Activated naive CD4-positive, alpha-beta T cell treated with anti-CD3 and anti-CD28 coated beads, Interleukin-2, amount 50 U/mL, for 72 hours (primary cell): ENCODE results near the gene NXT1. TPM values are rescaled to one million over a fixed set of nuclear protein-coding genes. Genes with fewer than 3 reads are reported as not detected.

Experiments
- ATAC-seq, 2 donors: fragments of 150-1000 bp; cut with Tn5 transposase; 2 replicates each; pipeline ENCODE4 v1.10.0; 2021; ENCODE audit warnings: mild to moderate bottlenecking in 2 of 2, moderate library complexity in 2 of 2
- DNase-seq, 2 donors: peaks; one replicate each; pipeline ENCODE4 v3.0.0; 2021 to 2022; ENCODE audit warnings: low spot score in 2 of 2
- H3K27ac Mint-ChIP-seq, 2 donors: one replicate each; pipeline ENCODE4 v1.8.0; 2022; ENCODE audit warnings: mild to moderate bottlenecking in 2 of 2, mixed read lengths in 2 of 2
- H3K36me3 Mint-ChIP-seq, 2 donors: one replicate each; pipeline ENCODE4 v1.8.0; 2022; ENCODE audit warnings: mixed read lengths in 2 of 2
- H3K9me3 Mint-ChIP-seq, 2 donors: one replicate each; pipeline ENCODE4 v1.8.0; 2022; ENCODE audit warnings: mixed read lengths in 2 of 2
- total RNA-seq, 2 donors: library from RNA; stranded (reverse); gene quantifications; one replicate each; pipeline ENCODE4 v1.2.3, GENCODE V29; 2022

Gene NXT1
- total RNA-seq, 2 donors from 2014 or later = 37.0 to 45.9 TPM

GRCh38 chr20:23391707-23392310 lies 41.2 kb downstream of the NXT1 start:
- Mint-ChIP-seq H3K27ac (no peak overlapping the region), H3K9me3 (no peaks in the 10 kb centered on the region), H3K36me3 (peaks cover 16 to 30% of the 10 kb centered on the region in 2 donors)
- DNase-seq (no peak), ATAC-seq (no peak)

- Mint-ChIP-seq H3K9me3 (no peaks in the 10 kb centered on the region), H3K36me3 (peaks cover 19 to 22% of the 10 kb centered on the region in 2 donors), H3K27ac (no peak overlapping the region)
- ATAC-seq (peak in 1 of 2 donors; percentile 48), DNase-seq (no peak)
Observed at GRCh38 chr20:23393996-23394775, 43.6 kb downstream of the NXT1 start.

GRCh38 chr20:23396950-23397627 lies 46.5 kb downstream of the NXT1 start:
- DNase-seq = no peak
- no peaks in the 10 kb centered on the region for H3K9me3 Mint-ChIP-seq

DNA sequence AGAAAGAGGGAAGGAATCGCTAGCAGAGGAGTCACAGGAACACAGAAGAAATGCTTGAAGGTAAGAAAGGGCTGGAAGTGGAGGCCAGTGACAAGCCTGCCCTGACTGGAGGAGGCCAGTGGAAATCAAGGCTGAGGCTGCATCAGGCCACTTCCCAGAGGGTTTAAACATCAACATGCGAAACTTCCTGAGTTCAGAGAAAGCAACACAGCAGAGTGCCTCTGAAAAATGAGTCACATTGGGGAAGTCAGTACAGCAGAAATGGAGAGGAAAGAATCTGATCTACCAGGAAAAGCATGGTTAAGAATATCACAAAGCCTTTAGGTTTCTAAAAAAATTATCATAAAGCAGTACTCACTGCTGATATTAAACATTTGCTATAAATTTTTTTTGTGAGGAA lies 47.4 kb downstream of the NXT1 start:
- DNase-seq = no peak
- H3K27ac Mint-ChIP-seq = peak overlapping the region in 1 of 2 donors; percentile 57
- H3K36me3 Mint-ChIP-seq = peaks cover 19 to 26% of the 10 kb centered on the region in 2 donors
- peak in 1 of 2 donors; percentile 22 for ATAC-seq
- H3K9me3 Mint-ChIP-seq = no peaks in the 10 kb centered on the region

More at GRCh38 chr20:23396950-23397627, 46.5 kb downstream of the NXT1 start:
- ATAC-seq = no peak
- Mint-ChIP-seq H3K36me3 (peaks cover 19 to 29% of the 10 kb centered on the region in 2 donors), H3K27ac (no peak overlapping the region)

- Mint-ChIP-seq H3K9me3 (no peaks in the 10 kb centered on the region), H3K36me3 (peaks cover 3 to 13% of the 10 kb centered on the region in 2 donors), H3K27ac (peak overlapping the region in 1 of 2 donors; percentile 77)
- peak; percentile 95 for ATAC-seq
- peak; percentile 22 to 57 for DNase-seq
Observed at GRCh38 chr20:23399568-23400241, 49.1 kb downstream of the NXT1 start.

DNA sequence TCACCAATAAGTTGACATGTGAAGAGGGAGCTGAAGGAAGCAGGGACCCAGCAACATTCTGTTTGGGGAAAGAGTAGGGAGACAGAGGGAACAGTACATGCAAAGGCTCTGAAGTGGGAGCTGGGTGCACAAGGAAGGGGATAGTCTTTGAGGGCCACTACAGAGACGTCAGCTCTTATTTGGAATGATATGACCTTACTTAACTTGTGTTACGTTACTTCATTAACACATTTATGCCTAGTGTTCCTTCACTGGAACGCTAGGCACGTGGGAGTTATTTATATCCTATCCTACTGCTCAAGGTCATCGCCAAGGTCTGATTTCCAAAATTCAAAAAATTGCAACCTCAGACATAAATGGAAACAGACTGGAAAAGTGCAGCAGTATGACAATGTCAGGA lies 50.5 kb downstream of the NXT1 start:
- Mint-ChIP-seq H3K27ac (no peak overlapping the region), H3K36me3 (peaks cover 0 to 13% of the 10 kb centered on the region in 2 donors), H3K9me3 (no peaks in the 10 kb centered on the region)
- no peak for ATAC-seq
- no peak for DNase-seq

- H3K9me3 Mint-ChIP-seq = no peaks in the 10 kb centered on the region
Observed at GRCh38 chr20:23403751-23404150, 53.2 kb downstream of the NXT1 start.

GRCh38 chr20:23404196-23404595 lies 53.6 kb downstream of the NXT1 start:
- peaks cover 0 to 6% of the 10 kb centered on the region in 2 donors for H3K36me3 Mint-ChIP-seq
- ATAC-seq = no peak
- no peaks in the 10 kb centered on the region for H3K9me3 Mint-ChIP-seq
- no peak overlapping the region for H3K27ac Mint-ChIP-seq
- no peak for DNase-seq

More at GRCh38 chr20:23403751-23404150, 53.2 kb downstream of the NXT1 start:
- DNase-seq (no peak), ATAC-seq (no peak)
- H3K36me3 Mint-ChIP-seq = peaks cover 0 to 6% of the 10 kb centered on the region in 2 donors
- H3K27ac Mint-ChIP-seq = no peak overlapping the region

Other genes starting within 250 kb of the NXT1 start
- gene GZF1, start 11.4 kb downstream of the NXT1 start, total RNA-seq = 1 to 10 TPM; 5.6 to 9.2 TPM
- 10 to 100 TPM; 10.1 to 16.2 TPM for gene NAPB, start 70.7 kb downstream of the NXT1 start, total RNA-seq
- gene CSTL1, start 88.9 kb downstream of the NXT1 start, total RNA-seq = not detected
- gene CST11, start 102.1 kb downstream of the NXT1 start, total RNA-seq = not detected
- gene CST8, start 140.3 kb downstream of the NXT1 start, total RNA-seq = not detected
- gene CST9L, start 217.7 kb downstream of the NXT1 start, total RNA-seq = not detected